Osteoblast (primary cell): ENCODE measurements around the gene KRTAP4-8. TPM values are rescaled to one million over a fixed set of nuclear protein-coding genes. Genes with fewer than 3 reads are reported as not detected.
"Not testable (repeated sequence)": the region's sequence is repeated elsewhere in the genome, so short reads cannot be mapped to it uniquely, and the experiment has no call there.

Source experiments
- DNase-seq: peaks from one replicate; pipeline ENCODE4 v3.0.0; 2011; ENCODE audit warnings: low spot score, mixed read lengths; ENCODE audit not compliant: insufficient read length; ENCODE audit errors: missing footprints
- H2AFZ ChIP-seq: 2 replicates; pipeline ENCODE4 v1.6.0; 2011; ENCODE audit warnings: mild to moderate bottlenecking, low read length
- H3K27ac ChIP-seq: 2 replicates; pipeline ENCODE4 v1.5.1; 2011; ENCODE audit warnings: mild to moderate bottlenecking, low read depth, low read length, moderate library complexity
- H3K27me3 ChIP-seq: 2 replicates; pipeline ENCODE4 v1.6.0; 2012; ENCODE audit warnings: mild to moderate bottlenecking, control low read depth, inconsistent platforms, low read length, moderate library complexity; ENCODE audit not compliant: insufficient read depth
- H3K36me3 ChIP-seq: 2 replicates; pipeline ENCODE4 v1.5.1; 2011; ENCODE audit warnings: mild to moderate bottlenecking, low read length, control low read depth, moderate library complexity; ENCODE audit not compliant: insufficient read depth
- H3K4me1 ChIP-seq: 2 replicates; pipeline ENCODE4 v1.5.1; 2011; ENCODE audit warnings: mild to moderate bottlenecking, low read length, control low read depth, moderate library complexity; ENCODE audit not compliant: insufficient read depth
- H3K4me2 ChIP-seq: 2 replicates; pipeline ENCODE4 v1.6.0; 2011; ENCODE audit warnings: mild to moderate bottlenecking, low read length; ENCODE audit not compliant: insufficient read depth
- H3K4me3 ChIP-seq: fragments of 200-600 bp; sonication (generic); 3 replicates; pipeline ENCODE4 v1.5.1; 2012; ENCODE audit warnings: mild to moderate bottlenecking, low read length, inconsistent platforms; ENCODE audit not compliant: insufficient read depth
- H3K79me2 ChIP-seq: 2 replicates; pipeline ENCODE4 v1.6.0; 2012; ENCODE audit warnings: mild to moderate bottlenecking, low read length, control low read depth, inconsistent platforms; ENCODE audit not compliant: insufficient read depth
- H3K9me3 ChIP-seq: 2 replicates; pipeline ENCODE4 v1.5.1; 2011; ENCODE audit warnings: low read depth, low read length, control low read depth
- H4K20me1 ChIP-seq: 2 replicates; pipeline ENCODE4 v1.6.0; 2012; ENCODE audit warnings: mild to moderate bottlenecking, low read length, control low read depth; ENCODE audit not compliant: insufficient read depth
- CTCF ChIP-seq: IDR thresholded peaks from 2 replicates; pipeline ENCODE4 v1.5.1; 2011; ENCODE audit warnings: mild to moderate bottlenecking, low read depth, low read length, moderate library complexity; ENCODE audit errors: extremely low read depth
- total RNA-seq: library from RNA; depleted of rRNA; stranded (reverse); fragments of >200 nt; gene quantifications from 2 replicates; pipeline ENCODE4 v1.2.3, GENCODE V29; 2012

The KRTAP4-8 gene
- total RNA-seq, 1 donor = not detected

- H3K4me2 ChIP-seq = no peak overlapping the region
- H3K36me3 ChIP-seq = no peaks in the 10 kb centered on the region
- no peaks in the 10 kb centered on the region for H3K27me3 ChIP-seq
- no peak overlapping the region for H2AFZ ChIP-seq
- no peak for DNase-seq
- no peak for TF ChIP-seq CTCF
- H3K9me3 ChIP-seq = no peaks in the 10 kb centered on the region
- peaks cover 54% of the 10 kb centered on the region for H3K4me1 ChIP-seq
- no peak overlapping the region for H3K4me3 ChIP-seq
- H3K79me2 ChIP-seq = no peaks in the 10 kb centered on the region
- peak overlapping the region; percentile 91 for H3K27ac ChIP-seq
- H4K20me1 ChIP-seq = no peaks in the 10 kb centered on the region
Measured at GRCh38 chr17:41063449-41063848, 34.5 kb downstream of the KRTAP4-8 start.

- TF ChIP-seq CTCF = peak; percentile 25
- Histone ChIP-seq H4K20me1 (no peaks in the 10 kb centered on the region), H3K4me2 (peak overlapping the region; percentile 1), H3K79me2 (no peaks in the 10 kb centered on the region), H3K27me3 (no peaks in the 10 kb centered on the region), H3K4me3 (no peak overlapping the region), H3K27ac (peak overlapping the region; percentile 91), H3K36me3 (no peaks in the 10 kb centered on the region), H3K9me3 (peaks cover 2% of the 10 kb centered on the region), H3K4me1 (peaks cover 58% of the 10 kb centered on the region), H2AFZ (no peak overlapping the region)
- peak; percentile 93 for DNase-seq
Measured at GRCh38 chr17:41061964-41062363, 36.0 kb downstream of the KRTAP4-8 start.

- Histone ChIP-seq H4K20me1 (no peaks in the 10 kb centered on the region), H3K27ac (peak within 1 kb of the TSS; percentile 94), H3K4me2 (peak within 1 kb of the TSS; percentile 50), H3K79me2 (no peaks in the 10 kb centered on the region), H3K4me1 (peaks cover 53% of the 10 kb centered on the region), H3K36me3 (no peaks in the 10 kb centered on the region), H3K9me3 (peaks cover 2% of the 10 kb centered on the region), H3K4me3 (no peak within 1 kb of the TSS), H2AFZ (no peak within 1 kb of the TSS), H3K27me3 (no peaks in the 10 kb centered on the region)
- peak; percentile 88 for DNase-seq
- no peak for TF ChIP-seq CTCF
Measured at GRCh38 chr17:41060052-41060604, 37.8 kb downstream of the KRTAP4-8 start, which contains the start of gene KRTAP2-3. Gene KRTAP2-3, minus strand, starts transcription at chr17:41060114. Its CDS starts 64 bp downstream, at chr17:41060050.

GRCh38 chr17:41059276-41060051, 38.5 kb downstream of the KRTAP4-8 start:
- H3K79me2 ChIP-seq, H3K36me3 ChIP-seq, H3K4me3 ChIP-seq, H2AFZ ChIP-seq, H3K27me3 ChIP-seq, H4K20me1 ChIP-seq, H3K9me3 ChIP-seq: not testable (repeated sequence)
- H3K4me1 ChIP-seq = peaks cover 53% of the 10 kb centered on the region
- peak; percentile 94 for DNase-seq
- peak overlapping the region; percentile 50 for H3K4me2 ChIP-seq
- peak overlapping the region; percentile 94 for H3K27ac ChIP-seq
